ENCODE measurements around the gene MCTP1.

Gene MCTP1

DNA sequence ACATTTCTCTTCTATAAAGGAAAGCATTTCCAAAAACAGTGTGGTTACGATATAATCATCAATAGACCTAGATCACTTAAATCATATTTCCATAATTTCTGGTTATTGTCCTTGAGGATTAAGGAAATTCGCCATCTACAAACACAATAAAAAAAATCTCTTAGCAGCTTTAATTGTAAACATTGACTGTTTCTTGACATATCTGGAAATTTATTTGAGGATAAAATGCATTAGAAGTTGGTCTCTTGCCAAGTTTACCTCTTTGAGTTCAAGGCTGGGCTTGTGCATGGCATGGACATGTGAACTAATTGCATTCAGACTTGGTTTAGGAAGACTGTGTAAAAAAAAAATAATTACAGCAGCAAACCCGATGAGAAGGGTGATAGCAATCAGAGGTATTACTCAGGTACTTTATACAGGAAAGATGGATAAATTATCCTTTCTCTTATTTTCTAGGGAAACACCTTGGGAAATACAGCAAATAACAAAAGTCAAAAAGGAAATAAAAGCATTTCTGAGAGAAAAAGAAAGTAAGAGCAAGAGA is 428.6 kb downstream of the MCTP1 start:
- TF ChIP-seq, protein P1, sequence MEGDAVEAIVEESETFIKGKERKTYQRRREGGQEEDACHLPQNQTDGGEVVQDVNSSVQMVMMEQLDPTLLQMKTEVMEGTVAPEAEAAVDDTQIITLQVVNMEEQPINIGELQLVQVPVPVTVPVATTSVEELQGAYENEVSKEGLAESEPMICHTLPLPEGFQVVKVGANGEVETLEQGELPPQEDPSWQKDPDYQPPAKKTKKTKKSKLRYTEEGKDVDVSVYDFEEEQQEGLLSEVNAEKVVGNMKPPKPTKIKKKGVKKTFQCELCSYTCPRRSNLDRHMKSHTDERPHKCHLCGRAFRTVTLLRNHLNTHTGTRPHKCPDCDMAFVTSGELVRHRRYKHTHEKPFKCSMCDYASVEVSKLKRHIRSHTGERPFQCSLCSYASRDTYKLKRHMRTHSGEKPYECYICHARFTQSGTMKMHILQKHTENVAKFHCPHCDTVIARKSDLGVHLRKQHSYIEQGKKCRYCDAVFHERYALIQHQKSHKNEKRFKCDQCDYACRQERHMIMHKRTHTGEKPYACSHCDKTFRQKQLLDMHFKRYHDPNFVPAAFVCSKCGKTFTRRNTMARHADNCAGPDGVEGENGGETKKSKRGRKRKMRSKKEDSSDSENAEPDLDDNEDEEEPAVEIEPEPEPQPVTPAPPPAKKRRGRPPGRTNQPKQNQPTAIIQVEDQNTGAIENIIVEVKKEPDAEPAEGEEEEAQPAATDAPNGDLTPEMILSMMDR (IDR thresholded peaks at IDR 0.05; ENCODE audit: insufficient read depth, low read length) = no peak
- TF ChIP-seq SPI1 (IDR thresholded peaks at IDR 0.05; ENCODE audit: borderline replicate concordance, low read depth) (no peak), GABPA (IDR thresholded peaks at IDR 0.05; ENCODE audit: low read depth) (no peak), POLR2AphosphoS5 (IDR thresholded peaks at IDR 0.05; ENCODE audit: low read depth) (no peak)
- TF ChIP-seq, protein P2, sequence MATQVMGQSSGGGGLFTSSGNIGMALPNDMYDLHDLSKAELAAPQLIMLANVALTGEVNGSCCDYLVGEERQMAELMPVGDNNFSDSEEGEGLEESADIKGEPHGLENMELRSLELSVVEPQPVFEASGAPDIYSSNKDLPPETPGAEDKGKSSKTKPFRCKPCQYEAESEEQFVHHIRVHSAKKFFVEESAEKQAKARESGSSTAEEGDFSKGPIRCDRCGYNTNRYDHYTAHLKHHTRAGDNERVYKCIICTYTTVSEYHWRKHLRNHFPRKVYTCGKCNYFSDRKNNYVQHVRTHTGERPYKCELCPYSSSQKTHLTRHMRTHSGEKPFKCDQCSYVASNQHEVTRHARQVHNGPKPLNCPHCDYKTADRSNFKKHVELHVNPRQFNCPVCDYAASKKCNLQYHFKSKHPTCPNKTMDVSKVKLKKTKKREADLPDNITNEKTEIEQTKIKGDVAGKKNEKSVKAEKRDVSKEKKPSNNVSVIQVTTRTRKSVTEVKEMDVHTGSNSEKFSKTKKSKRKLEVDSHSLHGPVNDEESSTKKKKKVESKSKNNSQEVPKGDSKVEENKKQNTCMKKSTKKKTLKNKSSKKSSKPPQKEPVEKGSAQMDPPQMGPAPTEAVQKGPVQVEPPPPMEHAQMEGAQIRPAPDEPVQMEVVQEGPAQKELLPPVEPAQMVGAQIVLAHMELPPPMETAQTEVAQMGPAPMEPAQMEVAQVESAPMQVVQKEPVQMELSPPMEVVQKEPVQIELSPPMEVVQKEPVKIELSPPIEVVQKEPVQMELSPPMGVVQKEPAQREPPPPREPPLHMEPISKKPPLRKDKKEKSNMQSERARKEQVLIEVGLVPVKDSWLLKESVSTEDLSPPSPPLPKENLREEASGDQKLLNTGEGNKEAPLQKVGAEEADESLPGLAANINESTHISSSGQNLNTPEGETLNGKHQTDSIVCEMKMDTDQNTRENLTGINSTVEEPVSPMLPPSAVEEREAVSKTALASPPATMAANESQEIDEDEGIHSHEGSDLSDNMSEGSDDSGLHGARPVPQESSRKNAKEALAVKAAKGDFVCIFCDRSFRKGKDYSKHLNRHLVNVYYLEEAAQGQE (IDR thresholded peaks at IDR 0.05; ENCODE audit: insufficient replicate concordance, low read depth) = no peak
- no peak for DNase-seq (ENCODE audit: low read depth in 1 of 2, low spot score in 1 of 2)
- Histone ChIP-seq H3K27ac (replicated peaks) (no peak overlapping the region), H3K27me3 (ENCODE audit: insufficient read depth, poor library complexity, severe bottlenecking) (no peaks in the 10 kb centered on the region), H3K4me3 (replicated peaks; ENCODE audit: insufficient read depth, low read length) (no peak overlapping the region)

DNA sequence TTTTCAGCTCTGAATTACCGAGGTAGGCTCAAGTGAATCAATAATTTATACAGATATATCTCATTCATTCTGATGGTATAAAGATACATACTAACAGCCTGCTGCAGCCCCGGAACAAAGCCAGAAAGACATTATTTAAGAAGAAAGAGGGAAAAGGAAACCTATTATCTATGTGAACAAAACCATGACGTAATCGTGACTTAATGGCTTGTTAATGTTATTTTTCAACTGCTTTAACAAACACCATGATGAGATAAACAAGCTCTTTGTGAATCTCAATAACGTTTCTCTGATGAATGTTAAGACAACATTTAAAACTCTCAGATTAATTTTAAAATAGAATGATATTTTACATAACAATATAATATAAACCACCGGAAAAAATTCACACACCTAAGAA is 429.4 kb downstream of the MCTP1 start:
- TF ChIP-seq, protein P2 (IDR thresholded peaks at IDR 0.05; ENCODE audit: insufficient replicate concordance, low read depth) = no peak
- no peak for TF ChIP-seq SPI1 (IDR thresholded peaks at IDR 0.05; ENCODE audit: borderline replicate concordance, low read depth)
- TF ChIP-seq GABPA (IDR thresholded peaks at IDR 0.05; ENCODE audit: low read depth) = no peak
- no peak for TF ChIP-seq POLR2AphosphoS5 (IDR thresholded peaks at IDR 0.05; ENCODE audit: low read depth)
- TF ChIP-seq, protein P1 (IDR thresholded peaks at IDR 0.05; ENCODE audit: insufficient read depth, low read length) = no peak

DNA sequence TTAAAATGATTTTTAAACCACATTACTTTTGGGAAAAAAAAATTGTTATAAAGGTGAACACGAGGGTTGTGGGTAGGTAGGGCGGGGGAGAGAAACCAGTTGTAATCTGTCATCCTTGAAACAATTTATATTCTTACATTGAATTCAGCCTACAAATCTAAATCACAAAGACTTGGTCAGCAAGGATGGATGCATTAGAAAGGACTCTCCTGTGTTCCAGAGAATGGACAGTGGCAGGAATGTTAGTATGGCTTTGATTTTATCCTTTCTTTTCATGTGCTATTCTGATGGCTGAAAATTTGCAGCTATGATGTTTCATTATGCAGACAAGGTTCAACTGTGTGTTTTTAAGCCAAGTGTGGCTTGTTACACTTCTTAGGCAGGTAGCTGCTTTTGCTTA is 431.8 kb downstream of the MCTP1 start:
- TF ChIP-seq POLR2AphosphoS5 (IDR thresholded peaks at IDR 0.05; ENCODE audit: low read depth) (no peak), GABPA (IDR thresholded peaks at IDR 0.05; ENCODE audit: low read depth) (no peak), SPI1 (IDR thresholded peaks at IDR 0.05; ENCODE audit: borderline replicate concordance, low read depth) (no peak)
- TF ChIP-seq, protein P1 (IDR thresholded peaks at IDR 0.05; ENCODE audit: insufficient read depth, low read length) = no peak
- TF ChIP-seq, protein P2 (IDR thresholded peaks at IDR 0.05; ENCODE audit: insufficient replicate concordance, low read depth) = no peak
- no peak overlapping the region for H3K4me3 ChIP-seq (replicated peaks; ENCODE audit: insufficient read depth, low read length)
- H3K27me3 ChIP-seq (ENCODE audit: insufficient read depth, poor library complexity, severe bottlenecking) = no peaks in the 10 kb centered on the region
- no peak overlapping the region for H3K27ac ChIP-seq (replicated peaks)
- no peak for DNase-seq (ENCODE audit: low read depth in 1 of 2, low spot score in 1 of 2)

More for the DNA sequence above, 429.4 kb downstream of the MCTP1 start:
- DNase-seq (ENCODE audit: low read depth in 1 of 2, low spot score in 1 of 2) = no peak
- no peaks in the 10 kb centered on the region for H3K27me3 ChIP-seq (ENCODE audit: insufficient read depth, poor library complexity, severe bottlenecking)
- H3K27ac ChIP-seq (replicated peaks) = no peak overlapping the region
- no peak overlapping the region for H3K4me3 ChIP-seq (replicated peaks; ENCODE audit: insufficient read depth, low read length)
